ENCODE data around the gene BTN1A1. TPM values are rescaled to one million over a fixed set of nuclear protein-coding genes. Genes with fewer than 3 reads are reported as not detected.

Gene BTN1A1
- total and polyA plus RNA-seq, 9 of the 15 experiments (the other 6 are each of a cell fraction or from before 2014, with no cell fraction given) = 0.01 to 0.15 (median 0.06) TPM; not detected in 4

GRCh38 chr6:26537846-26538571, 37.9 kb downstream of the BTN1A1 start, which contains the start of gene HMGN4 (continued):
- TF ChIP-seq UBTF (IDR thresholded peaks at IDR 0.05; ENCODE audit: borderline replicate concordance in 1 of 2, low read depth in 2 of 2, low read length in 2 of 2) (peak; percentile 81 to 98), DDX20 (tag; IDR thresholded peaks at IDR 0.05; ENCODE audit: low read depth) (no peak), CREB3L1 (IDR thresholded peaks at IDR 0.05; ENCODE audit: borderline replicate concordance, low read depth) (peak; percentile 61; the same call in 1 of the 2 replicates), STAT6 (CRISPR knock-in tag; IDR thresholded peaks at IDR 0.05) (peak; percentile 43; the same call in 1 of the 2 replicates), CBX2 (IDR thresholded peaks at IDR 0.05; ENCODE audit: insufficient read depth, low read length, poor library complexity, severe bottlenecking) (no peak), ZNF707 (CRISPR knock-in tag; conservative IDR thresholded peaks at IDR 0.05) (no peak), ZNF121 (CRISPR knock-in tag; conservative IDR thresholded peaks at IDR 0.05) (no peak), DIDO1 (tag; IDR thresholded peaks at IDR 0.05; ENCODE audit: low read depth) (no peak), CC2D1A (IDR thresholded peaks at IDR 0.05) (peak; percentile 13; the same call in 1 of the 2 replicates), ARID1B (IDR thresholded peaks at IDR 0.05) (peak; percentile 10; the same call in 1 of the 2 replicates), USF2 (CRISPR knock-in tag; IDR thresholded peaks at IDR 0.05) (0 out of 2 replicates have a peak, but pooled peaks have one; percentile 7), C11orf30 (IDR thresholded peaks at IDR 0.05; ENCODE audit: low read depth) (0 out of 2 replicates have a peak, but pooled peaks have one; percentile 5), SMC3 (conservative IDR thresholded peaks at IDR 0.05; ENCODE audit: insufficient read depth, low read depth, low read length) (no peak; the same call in 1 of the 2 replicates), MTA2 (IDR thresholded peaks at IDR 0.05; ENCODE audit: low read depth) (0 out of 2 replicates have a peak, but pooled peaks have one; percentile 3), ZBTB9 (CRISPR knock-in tag; IDR thresholded peaks at IDR 0.05) (no peak), FOXP1 (CRISPR knock-in tag; IDR thresholded peaks at IDR 0.05) (peak; percentile 64)
